K562 (cell line): ENCODE measurements around the gene WSCD2.

Experiments used
- CHD4 ChIP-seq: fragments of 200-600 bp; sonication (generic); IDR thresholded peaks from 3 replicates; pipeline ENCODE4 v1.6.1; 2012; ENCODE audit warnings: low read depth, mild to moderate bottlenecking, mixed read lengths, low read length, inconsistent platforms; ENCODE audit not compliant: insufficient read depth, insufficient replicate concordance, poor library complexity, severe bottlenecking
- EP300 ChIP-seq: IDR thresholded peaks from 2 replicates; pipeline ENCODE4 v1.6.1; 2012; ENCODE audit warnings: low read length, improper control_type of control experiment
- ETS2 ChIP-seq: IDR thresholded peaks from 2 replicates; pipeline ENCODE4 v1.6.1; 2016; ENCODE audit warnings: borderline replicate concordance, missing genetic modification characterization, mild to moderate bottlenecking, moderate library complexity, missing compliant biosample characterization; ENCODE audit not compliant: poor library complexity, severe bottlenecking
- KLF16 ChIP-seq: IDR thresholded peaks from 2 replicates; pipeline ENCODE4 v1.6.1; 2016; ENCODE audit warnings: antibody characterized with exemption
- MEF2A ChIP-seq: IDR thresholded peaks from 2 replicates; pipeline ENCODE4 v1.6.1; 2011; ENCODE audit warnings: low read depth, mild to moderate bottlenecking, low read length, moderate library complexity; ENCODE audit not compliant: control insufficient read depth
- NBN ChIP-seq: fragments of 450-650 bp; IDR thresholded peaks from 2 replicates; pipeline ENCODE4 v1.6.1; 2016; ENCODE audit warnings: low read depth, mild to moderate bottlenecking
- RBBP5 ChIP-seq: fragments of 200-600 bp; sonication (generic); IDR thresholded peaks from 2 replicates; pipeline ENCODE4 v1.6.1; 2012; ENCODE audit warnings: borderline replicate concordance, mild to moderate bottlenecking, low read length, control low read depth, inconsistent platforms; ENCODE audit not compliant: insufficient read depth, poor library complexity, severe bottlenecking
- RFX7 ChIP-seq: fragments of 250-450 bp; sonication (Bioruptor Pico); IDR thresholded peaks from 2 replicates; pipeline ENCODE4 v1.5.1; 2021; ENCODE audit warnings: mild to moderate bottlenecking
- TEAD4 ChIP-seq, 2 experiments: sonication (generic) in 1 of 2; formaldehyde crosslinking in 1 of 2; IDR thresholded peaks; 2 replicates each; pipeline versions ENCODE4 v1.6.1 to v1.8.0; 2012 to 2022; ENCODE audit warnings: borderline replicate concordance in 1 of 2, inconsistent platforms in 1 of 2, low read length in 1 of 2, mild to moderate bottlenecking in 1 of 2, missing genetic modification reagents in 1 of 2
- ZNF589 ChIP-seq: fragments of 200-800 bp; sonication (Bioruptor generic); IDR thresholded peaks from 2 replicates; pipeline ENCODE4 v1.6.1; 2016; ENCODE audit warnings: low read depth, missing genetic modification characterization, missing compliant biosample characterization
- TF ChIP-seq, protein P1 (sequence below), 3 experiments: IDR thresholded peaks in 2 of 3; conservative IDR thresholded peaks in 1 of 3; 2 replicates each; pipeline ENCODE4 v1.5.1; 2011 to 2012; ENCODE audit warnings: low read length in 3 of 3, mild to moderate bottlenecking in 3 of 3, control low read depth in 2 of 3, improper control_type of control experiment in 1 of 3, inconsistent platforms in 1 of 3, low read depth in 1 of 3, mixed read lengths in 1 of 3, moderate library complexity in 1 of 3; ENCODE audit not compliant: insufficient read depth in 2 of 3
- TF ChIP-seq, protein P2 (sequence below): sonication (generic); formaldehyde crosslinking; IDR thresholded peaks from 2 replicates; pipeline ENCODE4 v1.8.0; 2022; ENCODE audit warnings: mild to moderate bottlenecking, missing genetic modification reagents, borderline replicate concordance
- TF ChIP-seq, protein P3 (sequence below): fragments of 200-600 bp; sonication (generic); IDR thresholded peaks from one replicate; pipeline ENCODE4 v1.6.1; 2012; ENCODE audit warnings: mild to moderate bottlenecking, low read depth, low read length, inconsistent platforms
- TF ChIP-seq, protein P4 (sequence below): fragments of 450-650 bp; formaldehyde crosslinking; IDR thresholded peaks from 2 replicates; pipeline ENCODE4 v1.4.0; 2020; ENCODE audit warnings: mild to moderate bottlenecking, mixed read lengths

DNA sequence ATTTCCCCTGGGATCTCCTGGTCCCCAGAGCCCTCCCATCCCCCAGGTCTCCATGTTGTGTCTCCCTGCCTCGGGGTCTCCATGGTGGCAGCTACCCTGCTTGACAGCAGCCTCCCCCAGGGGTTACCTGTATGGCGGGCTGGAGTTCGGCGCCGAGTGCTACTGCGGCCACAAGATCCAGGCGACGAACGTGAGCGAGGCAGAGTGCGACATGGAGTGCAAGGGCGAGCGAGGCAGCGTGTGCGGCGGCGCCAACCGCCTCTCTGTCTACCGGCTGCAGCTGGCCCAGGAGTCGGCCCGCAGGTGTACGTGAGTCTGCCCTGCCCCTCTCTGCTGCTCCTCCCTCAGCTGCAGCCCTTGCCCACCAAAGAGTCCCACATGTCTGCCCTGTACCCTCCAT lies 80.9 kb downstream of the WSCD2 start:
- TF ChIP-seq ETS2 (tag), result no peak
- no peak for TF ChIP-seq MEF2A
- TF ChIP-seq ZNF589 (CRISPR knock-in tag), result no peak
- TF ChIP-seq, protein P1, sequence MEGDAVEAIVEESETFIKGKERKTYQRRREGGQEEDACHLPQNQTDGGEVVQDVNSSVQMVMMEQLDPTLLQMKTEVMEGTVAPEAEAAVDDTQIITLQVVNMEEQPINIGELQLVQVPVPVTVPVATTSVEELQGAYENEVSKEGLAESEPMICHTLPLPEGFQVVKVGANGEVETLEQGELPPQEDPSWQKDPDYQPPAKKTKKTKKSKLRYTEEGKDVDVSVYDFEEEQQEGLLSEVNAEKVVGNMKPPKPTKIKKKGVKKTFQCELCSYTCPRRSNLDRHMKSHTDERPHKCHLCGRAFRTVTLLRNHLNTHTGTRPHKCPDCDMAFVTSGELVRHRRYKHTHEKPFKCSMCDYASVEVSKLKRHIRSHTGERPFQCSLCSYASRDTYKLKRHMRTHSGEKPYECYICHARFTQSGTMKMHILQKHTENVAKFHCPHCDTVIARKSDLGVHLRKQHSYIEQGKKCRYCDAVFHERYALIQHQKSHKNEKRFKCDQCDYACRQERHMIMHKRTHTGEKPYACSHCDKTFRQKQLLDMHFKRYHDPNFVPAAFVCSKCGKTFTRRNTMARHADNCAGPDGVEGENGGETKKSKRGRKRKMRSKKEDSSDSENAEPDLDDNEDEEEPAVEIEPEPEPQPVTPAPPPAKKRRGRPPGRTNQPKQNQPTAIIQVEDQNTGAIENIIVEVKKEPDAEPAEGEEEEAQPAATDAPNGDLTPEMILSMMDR (IDR thresholded peaks at IDR 0.05 in 2 of 3, conservative IDR thresholded peaks at IDR 0.05 in 1 of 3; ENCODE audit: insufficient read depth in 2 of 3, low read depth in 1 of 3, low read length in 3 of 3), result no peak
- TF ChIP-seq CHD4, result no peak
- TF ChIP-seq, protein P2, sequence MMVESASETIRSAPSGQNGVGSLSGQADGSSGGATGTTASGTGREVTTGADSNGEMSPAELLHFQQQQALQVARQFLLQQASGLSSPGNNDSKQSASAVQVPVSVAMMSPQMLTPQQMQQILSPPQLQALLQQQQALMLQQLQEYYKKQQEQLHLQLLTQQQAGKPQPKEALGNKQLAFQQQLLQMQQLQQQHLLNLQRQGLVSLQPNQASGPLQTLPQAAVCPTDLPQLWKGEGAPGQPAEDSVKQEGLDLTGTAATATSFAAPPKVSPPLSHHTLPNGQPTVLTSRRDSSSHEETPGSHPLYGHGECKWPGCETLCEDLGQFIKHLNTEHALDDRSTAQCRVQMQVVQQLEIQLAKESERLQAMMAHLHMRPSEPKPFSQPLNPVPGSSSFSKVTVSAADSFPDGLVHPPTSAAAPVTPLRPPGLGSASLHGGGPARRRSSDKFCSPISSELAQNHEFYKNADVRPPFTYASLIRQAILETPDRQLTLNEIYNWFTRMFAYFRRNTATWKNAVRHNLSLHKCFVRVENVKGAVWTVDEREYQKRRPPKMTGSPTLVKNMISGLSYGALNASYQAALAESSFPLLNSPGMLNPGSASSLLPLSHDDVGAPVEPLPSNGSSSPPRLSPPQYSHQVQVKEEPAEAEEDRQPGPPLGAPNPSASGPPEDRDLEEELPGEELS (CRISPR knock-in tag), result no peak
- no peak for TF ChIP-seq RFX7 (CRISPR knock-in tag)
- TF ChIP-seq NBN, result no peak
- TF ChIP-seq TEAD4 (IDR thresholded peaks at IDR 0.05; ENCODE audit: low read length), result no peak
- no peak for TF ChIP-seq TEAD4 (CRISPR knock-in tag; IDR thresholded peaks at IDR 0.05; ENCODE audit: borderline replicate concordance)
- TF ChIP-seq, protein P3, sequence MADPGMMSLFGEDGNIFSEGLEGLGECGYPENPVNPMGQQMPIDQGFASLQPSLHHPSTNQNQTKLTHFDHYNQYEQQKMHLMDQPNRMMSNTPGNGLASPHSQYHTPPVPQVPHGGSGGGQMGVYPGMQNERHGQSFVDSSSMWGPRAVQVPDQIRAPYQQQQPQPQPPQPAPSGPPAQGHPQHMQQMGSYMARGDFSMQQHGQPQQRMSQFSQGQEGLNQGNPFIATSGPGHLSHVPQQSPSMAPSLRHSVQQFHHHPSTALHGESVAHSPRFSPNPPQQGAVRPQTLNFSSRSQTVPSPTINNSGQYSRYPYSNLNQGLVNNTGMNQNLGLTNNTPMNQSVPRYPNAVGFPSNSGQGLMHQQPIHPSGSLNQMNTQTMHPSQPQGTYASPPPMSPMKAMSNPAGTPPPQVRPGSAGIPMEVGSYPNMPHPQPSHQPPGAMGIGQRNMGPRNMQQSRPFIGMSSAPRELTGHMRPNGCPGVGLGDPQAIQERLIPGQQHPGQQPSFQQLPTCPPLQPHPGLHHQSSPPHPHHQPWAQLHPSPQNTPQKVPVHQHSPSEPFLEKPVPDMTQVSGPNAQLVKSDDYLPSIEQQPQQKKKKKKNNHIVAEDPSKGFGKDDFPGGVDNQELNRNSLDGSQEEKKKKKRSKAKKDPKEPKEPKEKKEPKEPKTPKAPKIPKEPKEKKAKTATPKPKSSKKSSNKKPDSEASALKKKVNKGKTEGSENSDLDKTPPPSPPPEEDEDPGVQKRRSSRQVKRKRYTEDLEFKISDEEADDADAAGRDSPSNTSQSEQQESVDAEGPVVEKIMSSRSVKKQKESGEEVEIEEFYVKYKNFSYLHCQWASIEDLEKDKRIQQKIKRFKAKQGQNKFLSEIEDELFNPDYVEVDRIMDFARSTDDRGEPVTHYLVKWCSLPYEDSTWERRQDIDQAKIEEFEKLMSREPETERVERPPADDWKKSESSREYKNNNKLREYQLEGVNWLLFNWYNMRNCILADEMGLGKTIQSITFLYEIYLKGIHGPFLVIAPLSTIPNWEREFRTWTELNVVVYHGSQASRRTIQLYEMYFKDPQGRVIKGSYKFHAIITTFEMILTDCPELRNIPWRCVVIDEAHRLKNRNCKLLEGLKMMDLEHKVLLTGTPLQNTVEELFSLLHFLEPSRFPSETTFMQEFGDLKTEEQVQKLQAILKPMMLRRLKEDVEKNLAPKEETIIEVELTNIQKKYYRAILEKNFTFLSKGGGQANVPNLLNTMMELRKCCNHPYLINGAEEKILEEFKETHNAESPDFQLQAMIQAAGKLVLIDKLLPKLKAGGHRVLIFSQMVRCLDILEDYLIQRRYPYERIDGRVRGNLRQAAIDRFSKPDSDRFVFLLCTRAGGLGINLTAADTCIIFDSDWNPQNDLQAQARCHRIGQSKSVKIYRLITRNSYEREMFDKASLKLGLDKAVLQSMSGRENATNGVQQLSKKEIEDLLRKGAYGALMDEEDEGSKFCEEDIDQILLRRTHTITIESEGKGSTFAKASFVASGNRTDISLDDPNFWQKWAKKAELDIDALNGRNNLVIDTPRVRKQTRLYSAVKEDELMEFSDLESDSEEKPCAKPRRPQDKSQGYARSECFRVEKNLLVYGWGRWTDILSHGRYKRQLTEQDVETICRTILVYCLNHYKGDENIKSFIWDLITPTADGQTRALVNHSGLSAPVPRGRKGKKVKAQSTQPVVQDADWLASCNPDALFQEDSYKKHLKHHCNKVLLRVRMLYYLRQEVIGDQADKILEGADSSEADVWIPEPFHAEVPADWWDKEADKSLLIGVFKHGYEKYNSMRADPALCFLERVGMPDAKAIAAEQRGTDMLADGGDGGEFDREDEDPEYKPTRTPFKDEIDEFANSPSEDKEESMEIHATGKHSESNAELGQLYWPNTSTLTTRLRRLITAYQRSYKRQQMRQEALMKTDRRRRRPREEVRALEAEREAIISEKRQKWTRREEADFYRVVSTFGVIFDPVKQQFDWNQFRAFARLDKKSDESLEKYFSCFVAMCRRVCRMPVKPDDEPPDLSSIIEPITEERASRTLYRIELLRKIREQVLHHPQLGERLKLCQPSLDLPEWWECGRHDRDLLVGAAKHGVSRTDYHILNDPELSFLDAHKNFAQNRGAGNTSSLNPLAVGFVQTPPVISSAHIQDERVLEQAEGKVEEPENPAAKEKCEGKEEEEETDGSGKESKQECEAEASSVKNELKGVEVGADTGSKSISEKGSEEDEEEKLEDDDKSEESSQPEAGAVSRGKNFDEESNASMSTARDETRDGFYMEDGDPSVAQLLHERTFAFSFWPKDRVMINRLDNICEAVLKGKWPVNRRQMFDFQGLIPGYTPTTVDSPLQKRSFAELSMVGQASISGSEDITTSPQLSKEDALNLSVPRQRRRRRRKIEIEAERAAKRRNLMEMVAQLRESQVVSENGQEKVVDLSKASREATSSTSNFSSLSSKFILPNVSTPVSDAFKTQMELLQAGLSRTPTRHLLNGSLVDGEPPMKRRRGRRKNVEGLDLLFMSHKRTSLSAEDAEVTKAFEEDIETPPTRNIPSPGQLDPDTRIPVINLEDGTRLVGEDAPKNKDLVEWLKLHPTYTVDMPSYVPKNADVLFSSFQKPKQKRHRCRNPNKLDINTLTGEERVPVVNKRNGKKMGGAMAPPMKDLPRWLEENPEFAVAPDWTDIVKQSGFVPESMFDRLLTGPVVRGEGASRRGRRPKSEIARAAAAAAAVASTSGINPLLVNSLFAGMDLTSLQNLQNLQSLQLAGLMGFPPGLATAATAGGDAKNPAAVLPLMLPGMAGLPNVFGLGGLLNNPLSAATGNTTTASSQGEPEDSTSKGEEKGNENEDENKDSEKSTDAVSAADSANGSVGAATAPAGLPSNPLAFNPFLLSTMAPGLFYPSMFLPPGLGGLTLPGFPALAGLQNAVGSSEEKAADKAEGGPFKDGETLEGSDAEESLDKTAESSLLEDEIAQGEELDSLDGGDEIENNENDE, result no peak
- no peak for TF ChIP-seq RBBP5
- no peak for TF ChIP-seq EP300
- TF ChIP-seq, protein P4, sequence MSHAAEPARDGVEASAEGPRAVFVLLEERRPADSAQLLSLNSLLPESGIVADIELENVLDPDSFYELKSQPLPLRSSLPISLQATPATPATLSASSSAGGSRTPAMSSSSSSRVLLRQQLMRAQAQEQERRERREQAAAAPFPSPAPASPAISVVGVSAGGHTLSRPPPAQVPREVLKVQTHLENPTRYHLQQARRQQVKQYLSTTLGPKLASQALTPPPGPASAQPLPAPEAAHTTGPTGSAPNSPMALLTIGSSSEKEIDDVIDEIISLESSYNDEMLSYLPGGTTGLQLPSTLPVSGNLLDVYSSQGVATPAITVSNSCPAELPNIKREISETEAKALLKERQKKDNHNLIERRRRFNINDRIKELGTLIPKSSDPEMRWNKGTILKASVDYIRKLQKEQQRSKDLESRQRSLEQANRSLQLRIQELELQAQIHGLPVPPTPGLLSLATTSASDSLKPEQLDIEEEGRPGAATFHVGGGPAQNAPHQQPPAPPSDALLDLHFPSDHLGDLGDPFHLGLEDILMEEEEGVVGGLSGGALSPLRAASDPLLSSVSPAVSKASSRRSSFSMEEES (CRISPR knock-in tag), result no peak
- TF ChIP-seq KLF16, result no peak
